GM10248 (cell line): Measurements from ENCODE around the gene SASS6.

ENCODE experiments used
- CTCF ChIA-PET: fragments of 300-600 bp; sonication (Branson Sonifier 250); formaldehyde crosslinking; extraction: SDS; loops from one replicate; lab custom pipeline; 2021; ENCODE audit warnings: antibody characterized with exemption; lab: Yijun Ruan, JAX
- POLR2A ChIA-PET: fragments of 350-650 bp; sonication (Branson Sonifier 250); formaldehyde crosslinking; extraction: SDS; loops from one replicate; lab custom pipeline; 2020; ENCODE audit warnings: antibody characterized with exemption; lab: Yijun Ruan, JAX
- DNase-seq: peaks from one replicate; pipeline ENCODE4 v3.0.0; 2012; ENCODE audit errors: extremely low spot score
- CTCF ChIP-seq: IDR thresholded peaks from 2 replicates; pipeline ENCODE4 v1.5.1; 2012; ENCODE audit warnings: mild to moderate bottlenecking, low read depth; ENCODE audit errors: extremely low read depth, missing control alignments, control extremely low read depth

SASS6 gene

GRCh38 chr1:100037927-100038659, 94.6 kb downstream of the SASS6 start:
- ChIA-PET POLR2A (interaction anchor here (0.6 to 1.0 kb wide), 6 partner anchors 8 to 59 kb away, joined by 3 to 8 read pairs (median 3); no protein-coding TSS in a partner anchor), CTCF (interaction anchor here (1.0 to 1.3 kb wide), 3 partner anchors 39 to 831 kb away, joined by 3 to 5 read pairs (median 3); no protein-coding TSS in a partner anchor)
- no peak for TF ChIP-seq CTCF
- peak; percentile 94 for DNase-seq

DNA sequence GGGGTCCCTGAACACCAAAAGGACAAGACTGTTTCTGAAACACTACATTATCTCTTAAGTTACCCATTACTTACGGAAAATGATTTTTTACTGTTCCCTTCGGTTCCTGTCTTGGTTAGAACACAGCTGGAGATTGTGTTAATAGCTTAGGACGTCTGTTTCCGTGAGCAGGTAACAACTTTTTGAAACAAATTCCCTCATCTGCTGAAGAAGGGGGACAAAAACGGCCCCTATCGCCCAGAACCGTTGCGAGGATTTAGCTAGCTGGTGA, 95.1 kb downstream of the SASS6 start:
- POLR2A ChIA-PET: interaction anchor here (0.7 to 1.0 kb wide), 5 partner anchors 9 to 39 kb away, joined by 3 to 8 read pairs (median 3); no protein-coding TSS in a partner anchor
- TF ChIP-seq CTCF: no peak
- no peak for DNase-seq
- CTCF ChIA-PET: interaction anchor here (1.0 to 1.3 kb wide), 3 partner anchors 39 to 831 kb away, joined by 3 to 5 read pairs (median 3); no protein-coding TSS in a partner anchor

- CTCF ChIA-PET: interaction anchor here (1.0 to 1.3 kb wide), 3 partner anchors 40 to 832 kb away, joined by 3 to 5 read pairs (median 3); no protein-coding TSS in a partner anchor
- no peak for DNase-seq
- no peak for TF ChIP-seq CTCF
- POLR2A ChIA-PET: interaction anchor here (0.7 to 1.0 kb wide), 3 partner anchors 9 to 39 kb away, joined by 3 read pairs; no protein-coding TSS in a partner anchor
These were observed 95.7 kb downstream of the SASS6 start for GRCh38 chr1:100036718-100037655.

DNA sequence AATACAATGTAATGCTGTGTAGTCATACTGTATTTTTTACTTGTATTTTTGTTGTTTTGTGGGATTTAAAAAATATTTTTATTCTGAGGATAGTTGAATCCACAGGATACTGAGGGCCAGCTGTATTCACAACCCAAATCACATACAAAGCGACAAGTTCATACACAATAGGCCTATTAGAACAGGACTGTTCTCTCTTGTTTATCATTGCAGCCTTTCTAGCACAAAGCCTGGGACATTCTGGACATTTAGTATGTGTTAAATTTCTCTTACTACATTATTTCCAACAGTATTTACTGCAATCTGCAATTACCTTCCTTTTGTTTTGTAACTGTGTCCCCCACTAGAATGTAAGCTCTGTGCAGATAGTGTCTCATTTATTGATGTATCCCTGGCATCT, 97.5 kb downstream of the SASS6 start:
- CTCF ChIA-PET: interaction anchor here (1.0 to 1.6 kb wide), 2 partner anchors 10 to 162 kb away, joined by 3 to 8 read pairs; no protein-coding TSS in a partner anchor
- TF ChIP-seq CTCF: no peak
- DNase-seq: no peak
- POLR2A ChIA-PET: no interaction called here

DNA sequence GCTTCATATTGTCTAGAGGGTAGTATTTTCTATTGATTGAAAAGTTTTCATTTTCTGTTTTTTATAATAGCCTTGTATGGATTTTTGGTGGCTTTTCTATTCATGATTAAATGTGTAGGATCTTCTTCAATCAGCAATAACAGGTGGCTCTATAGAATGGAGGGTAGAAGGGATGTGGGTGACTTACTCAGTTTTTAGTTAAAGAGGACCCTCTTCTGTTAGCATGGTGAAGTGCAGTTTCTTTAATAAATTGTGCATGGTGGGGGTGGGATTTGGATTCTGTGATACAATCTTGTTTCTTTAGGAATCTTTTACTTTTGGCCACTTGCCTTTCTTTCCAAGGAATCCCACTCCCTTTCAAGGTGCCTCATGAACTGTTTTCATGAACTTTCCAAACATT, 98.3 kb downstream of the SASS6 start:
- peak; percentile 44 for DNase-seq
- TF ChIP-seq CTCF: peak; percentile 33
- CTCF ChIA-PET: interaction anchor here (1.6 kb wide), 1 partner anchor 9 kb away, joined by 8 read pairs; no protein-coding TSS in a partner anchor
- POLR2A ChIA-PET: no interaction called here
